ENCODE results near the gene FES. TPM values are rescaled to one million over a fixed set of nuclear protein-coding genes. Genes with fewer than 3 reads are reported as not detected.

The FES gene
- total RNA-seq, 1 experiment from 2014 or later: 0.91 TPM

DNA sequence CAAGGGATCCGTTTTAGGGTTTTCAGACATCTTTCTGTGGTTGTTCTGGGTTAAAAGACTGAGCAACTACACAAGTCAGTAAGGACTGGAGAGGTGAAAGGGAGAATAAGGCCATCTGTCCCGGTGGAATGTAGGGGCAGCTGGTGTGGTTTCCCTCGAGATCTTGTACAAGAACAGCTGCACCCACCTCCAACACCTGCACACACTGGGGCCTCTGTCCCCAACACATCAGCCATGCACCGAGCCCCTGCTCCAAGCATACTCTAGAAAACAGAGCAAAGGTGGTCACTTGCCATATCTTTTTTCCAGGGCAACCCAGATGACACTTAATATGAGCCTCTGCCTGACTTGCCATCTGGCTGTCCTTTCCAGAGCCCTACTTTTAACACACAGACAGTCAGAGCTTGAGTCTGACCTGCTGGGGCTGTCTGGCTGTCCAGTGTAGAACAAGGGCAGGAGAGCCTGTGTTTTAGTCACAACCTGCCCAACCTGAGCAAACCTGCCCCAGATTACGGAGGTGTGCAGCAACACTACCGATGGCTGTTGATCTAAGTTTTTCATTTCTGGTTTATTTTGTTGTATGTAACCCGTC, 31.0 kb downstream of the FES start:
- Mint-ChIP-seq H3K27me3 (ENCODE audit: insufficient read depth, unreplicated experiment) (no peaks in the 10 kb centered on the region), H3K9me3 (ENCODE audit: unreplicated experiment) (no peaks in the 10 kb centered on the region), H3K4me3 (ENCODE audit: unreplicated experiment) (no peak overlapping the region), H3K4me1 (ENCODE audit: insufficient read depth, unreplicated experiment) (no peaks in the 10 kb centered on the region), H3K36me3 (ENCODE audit: insufficient read depth, unreplicated experiment) (peaks cover 42% of the 10 kb centered on the region), H3K27ac (ENCODE audit: low read depth, unreplicated experiment) (no peak overlapping the region)
- intact Hi-C loops (cut with micrococcal nuclease): no loop called here
- TF ChIP-seq, protein P1, sequence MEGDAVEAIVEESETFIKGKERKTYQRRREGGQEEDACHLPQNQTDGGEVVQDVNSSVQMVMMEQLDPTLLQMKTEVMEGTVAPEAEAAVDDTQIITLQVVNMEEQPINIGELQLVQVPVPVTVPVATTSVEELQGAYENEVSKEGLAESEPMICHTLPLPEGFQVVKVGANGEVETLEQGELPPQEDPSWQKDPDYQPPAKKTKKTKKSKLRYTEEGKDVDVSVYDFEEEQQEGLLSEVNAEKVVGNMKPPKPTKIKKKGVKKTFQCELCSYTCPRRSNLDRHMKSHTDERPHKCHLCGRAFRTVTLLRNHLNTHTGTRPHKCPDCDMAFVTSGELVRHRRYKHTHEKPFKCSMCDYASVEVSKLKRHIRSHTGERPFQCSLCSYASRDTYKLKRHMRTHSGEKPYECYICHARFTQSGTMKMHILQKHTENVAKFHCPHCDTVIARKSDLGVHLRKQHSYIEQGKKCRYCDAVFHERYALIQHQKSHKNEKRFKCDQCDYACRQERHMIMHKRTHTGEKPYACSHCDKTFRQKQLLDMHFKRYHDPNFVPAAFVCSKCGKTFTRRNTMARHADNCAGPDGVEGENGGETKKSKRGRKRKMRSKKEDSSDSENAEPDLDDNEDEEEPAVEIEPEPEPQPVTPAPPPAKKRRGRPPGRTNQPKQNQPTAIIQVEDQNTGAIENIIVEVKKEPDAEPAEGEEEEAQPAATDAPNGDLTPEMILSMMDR (IDR thresholded peaks at IDR 0.05; ENCODE audit: unreplicated experiment): no peak
- no TSS peak for BruUV-seq (replicated peaks)
- no peak for DNase-seq (ENCODE audit: unreplicated experiment)
- ChIA-PET CTCF (interaction anchor here (0.8 to 1.6 kb wide), 3 partner anchors 13 to 34 kb away, joined by 4 read pairs; partner anchors contain the start of gene MAN2A2), POLR2A (no interaction called here)

DNA sequence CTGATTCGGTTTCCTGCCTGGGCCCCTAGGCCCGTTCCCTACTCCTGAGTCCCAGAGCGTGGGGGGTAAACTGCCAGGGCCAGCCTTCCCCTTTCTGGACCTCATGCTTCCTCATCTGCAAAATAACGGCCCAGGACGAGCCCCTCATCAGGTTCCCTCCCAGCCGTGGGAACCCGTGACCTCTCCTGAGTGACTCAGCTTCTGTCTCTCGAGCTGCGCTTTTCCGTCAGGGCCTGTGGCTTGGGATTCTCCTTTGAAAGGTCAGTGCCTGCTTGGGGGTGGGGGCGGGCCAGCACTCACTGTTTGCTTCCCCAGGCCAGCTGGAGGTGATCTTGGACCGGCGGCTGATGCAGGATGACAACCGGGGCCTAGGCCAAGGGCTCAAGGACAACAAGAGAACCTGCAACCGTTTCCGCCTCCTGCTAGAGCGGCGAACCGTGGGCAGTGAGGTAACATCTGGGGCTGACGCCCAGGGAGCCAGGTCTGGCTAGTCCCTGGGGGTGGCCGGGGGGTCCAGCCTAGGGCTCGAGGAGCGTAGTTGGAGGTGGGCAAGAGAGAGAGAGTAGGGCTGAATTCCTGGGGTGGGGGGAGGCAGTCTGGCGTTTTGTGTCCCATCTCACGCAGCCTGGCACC, 31.6 kb downstream of the FES start:
- no peak overlapping the region for H3K4me3 Mint-ChIP-seq (ENCODE audit: unreplicated experiment)
- DNase-seq (ENCODE audit: unreplicated experiment): no peak
- intact Hi-C loops (cut with micrococcal nuclease): no loop called here
- peaks cover 39% of the 10 kb centered on the region for H3K36me3 Mint-ChIP-seq (ENCODE audit: insufficient read depth, unreplicated experiment)
- TF ChIP-seq, protein P1 (IDR thresholded peaks at IDR 0.05; ENCODE audit: unreplicated experiment): no peak
- H3K27ac Mint-ChIP-seq (ENCODE audit: low read depth, unreplicated experiment): no peak overlapping the region
- H3K9me3 Mint-ChIP-seq (ENCODE audit: unreplicated experiment): no peaks in the 10 kb centered on the region
- ChIA-PET CTCF (interaction anchor here (0.8 to 1.2 kb wide), 2 partner anchors 16 to 33 kb away, joined by 4 read pairs; no protein-coding TSS in a partner anchor), POLR2A (no interaction called here)
- no peaks in the 10 kb centered on the region for H3K4me1 Mint-ChIP-seq (ENCODE audit: insufficient read depth, unreplicated experiment)
- no TSS peak for BruUV-seq (replicated peaks)
- no peaks in the 10 kb centered on the region for H3K27me3 Mint-ChIP-seq (ENCODE audit: insufficient read depth, unreplicated experiment)

DNA sequence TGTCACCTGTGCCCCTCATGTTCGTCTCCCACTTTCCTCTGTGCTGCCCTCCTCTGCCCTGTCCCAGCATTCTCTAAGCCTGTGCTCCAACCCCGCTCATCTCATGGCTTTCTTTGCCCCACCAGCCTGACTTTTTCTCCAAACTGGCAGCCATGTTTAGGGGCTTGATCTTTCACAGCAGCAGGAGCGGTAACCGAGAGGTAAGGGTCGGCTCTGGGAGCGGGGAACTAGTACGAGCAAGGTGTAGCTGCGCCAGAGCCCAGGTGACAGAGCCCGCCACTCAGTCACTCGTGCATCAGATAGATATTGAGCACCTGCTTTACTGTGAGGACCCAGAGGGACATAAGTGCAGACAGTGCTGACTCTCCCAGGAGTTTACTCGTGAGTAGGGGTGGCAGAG, 32.2 kb downstream of the FES start:
- Mint-ChIP-seq H3K4me3 (ENCODE audit: unreplicated experiment) (no peak overlapping the region), H3K4me1 (ENCODE audit: insufficient read depth, unreplicated experiment) (no peaks in the 10 kb centered on the region), H3K27ac (ENCODE audit: low read depth, unreplicated experiment) (no peak overlapping the region), H3K27me3 (ENCODE audit: insufficient read depth, unreplicated experiment) (no peaks in the 10 kb centered on the region), H3K9me3 (ENCODE audit: unreplicated experiment) (no peaks in the 10 kb centered on the region), H3K36me3 (ENCODE audit: insufficient read depth, unreplicated experiment) (peaks cover 41% of the 10 kb centered on the region)
- no peak for DNase-seq (ENCODE audit: unreplicated experiment)
- ChIA-PET POLR2A (no interaction called here), CTCF (interaction anchor here (0.8 to 1.2 kb wide), 2 partner anchors 15 to 32 kb away, joined by 4 read pairs; no protein-coding TSS in a partner anchor)
- no TSS peak for BruUV-seq (replicated peaks)
- intact Hi-C loops (cut with micrococcal nuclease): no loop called here
- TF ChIP-seq, protein P1 (IDR thresholded peaks at IDR 0.05; ENCODE audit: unreplicated experiment): no peak

DNA sequence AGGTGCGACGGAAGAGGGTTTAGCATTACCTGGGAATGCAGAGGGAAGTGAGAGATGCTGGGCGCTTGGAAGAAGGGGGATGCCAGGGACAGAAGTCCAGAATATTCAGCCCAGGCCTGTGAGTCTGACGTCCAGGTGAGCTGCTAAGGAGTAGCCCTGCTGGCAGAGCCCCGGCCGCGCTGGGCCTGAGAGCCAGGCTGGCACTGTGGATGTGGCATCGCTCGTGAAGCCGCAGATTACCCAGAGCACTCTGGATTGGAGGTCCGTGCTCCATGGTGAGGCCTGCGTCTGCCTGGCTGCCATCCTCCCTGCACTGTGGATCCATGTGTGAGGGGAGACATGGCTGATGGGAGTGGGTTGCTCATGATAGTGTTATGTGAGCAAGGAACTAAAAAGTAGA, 33.3 kb downstream of the FES start:
- Mint-ChIP-seq H3K36me3 (ENCODE audit: insufficient read depth, unreplicated experiment) (peaks cover 44% of the 10 kb centered on the region), H3K27ac (ENCODE audit: low read depth, unreplicated experiment) (no peak overlapping the region), H3K27me3 (ENCODE audit: insufficient read depth, unreplicated experiment) (no peaks in the 10 kb centered on the region), H3K9me3 (ENCODE audit: unreplicated experiment) (no peaks in the 10 kb centered on the region), H3K4me1 (ENCODE audit: insufficient read depth, unreplicated experiment) (no peaks in the 10 kb centered on the region), H3K4me3 (ENCODE audit: unreplicated experiment) (no peak overlapping the region)
- no peak for DNase-seq (ENCODE audit: unreplicated experiment)
- intact Hi-C loops (cut with micrococcal nuclease): no loop called here
- POLR2A ChIA-PET: interaction anchor here (1.9 kb wide), 1 partner anchor 12 kb away, joined by 6 read pairs; no protein-coding TSS in a partner anchor
- TF ChIP-seq, protein P1 (IDR thresholded peaks at IDR 0.05; ENCODE audit: unreplicated experiment): no peak
- no TSS peak for BruUV-seq (replicated peaks)
- CTCF ChIA-PET: interaction anchor here (0.6 kb wide), 1 partner anchor 16 kb away, joined by 3 read pairs; no protein-coding TSS in a partner anchor
